H1 (cell line): ENCODE data around the gene ASTN2.

Experiments
- CREB1 ChIP-seq: IDR thresholded peaks from 2 replicates; pipeline ENCODE4 v1.6.1; 2012; ENCODE audit warnings: inconsistent platforms
- CTCF ChIP-seq, 3 experiments: IDR thresholded peaks; 1 replicate in 2 of 3; 2 replicates in 1 of 3; pipeline versions ENCODE4 v1.5.1 to v1.6.1; 2011; ENCODE audit warnings: low read length in 3 of 3, mild to moderate bottlenecking in 3 of 3, inconsistent platforms in 2 of 3, low read depth in 1 of 3, moderate library complexity in 1 of 3; ENCODE audit not compliant: insufficient read depth in 1 of 3; ENCODE audit errors: control extremely low read depth in 1 of 3
- EP300 ChIP-seq, 2 experiments: IDR thresholded peaks; 1 replicate in 1 of 2; 2 replicates in 1 of 2; pipeline ENCODE4 v1.6.1; 2011 to 2012; ENCODE audit warnings: low read depth in 2 of 2, low read length in 2 of 2, mild to moderate bottlenecking in 2 of 2, borderline replicate concordance in 1 of 2, inconsistent platforms in 1 of 2, moderate library complexity in 1 of 2
- EZH2 ChIP-seq: fragments of 200-600 bp; sonication (generic); IDR thresholded peaks from 2 replicates; pipeline ENCODE4 v1.7.1; 2012; ENCODE audit warnings: low read depth, mild to moderate bottlenecking, moderate library complexity, low read length, inconsistent platforms; ENCODE audit not compliant: severe bottlenecking
- JUND ChIP-seq: IDR thresholded peaks from 2 replicates; pipeline ENCODE4 v1.6.1; 2011; ENCODE audit warnings: mild to moderate bottlenecking, improper control_type of control experiment, low read length
- POLR2A ChIP-seq, 2 experiments: IDR thresholded peaks; 1 replicate in 1 of 2; 2 replicates in 1 of 2; pipeline ENCODE4 v1.6.1; 2011; ENCODE audit warnings: low read depth in 2 of 2, low read length in 2 of 2, mild to moderate bottlenecking in 2 of 2; ENCODE audit errors: control extremely low read depth in 1 of 2
- RAD21 ChIP-seq, 2 experiments: IDR thresholded peaks in 1 of 2; conservative IDR thresholded peaks in 1 of 2; 2 replicates each; pipeline ENCODE4 v1.6.1; 2011; ENCODE audit warnings: low read depth in 2 of 2, low read length in 2 of 2, improper control_type of control experiment in 1 of 2, inconsistent platforms in 1 of 2, mild to moderate bottlenecking in 1 of 2, moderate library complexity in 1 of 2
- YY1 ChIP-seq: IDR thresholded peaks from 2 replicates; pipeline ENCODE4 v1.6.1; 2011; ENCODE audit warnings: low read depth, mild to moderate bottlenecking, low read length

GRCh38 chr9:116658265-116658664, 756.6 kb downstream of the ASTN2 start:
- TF ChIP-seq RAD21 (IDR thresholded peaks at IDR 0.05 in 1 of 2, conservative IDR thresholded peaks at IDR 0.05 in 1 of 2; ENCODE audit: low read depth in 2 of 2, low read length in 2 of 2) (no peak), EP300 (IDR thresholded peaks at IDR 0.05; ENCODE audit: borderline replicate concordance in 1 of 2, low read depth in 2 of 2, low read length in 2 of 2) (no peak), CTCF (IDR thresholded peaks at IDR 0.05; ENCODE audit: control extremely low read depth in 1 of 3, insufficient read depth in 1 of 3, low read depth in 1 of 3, low read length in 3 of 3) (no peak), EZH2 (no peak), CREB1 (no peak), JUND (no peak), POLR2A (IDR thresholded peaks at IDR 0.05; ENCODE audit: control extremely low read depth in 1 of 2, low read depth in 2 of 2, low read length in 2 of 2) (no peak), YY1 (no peak)
